HEK293 (cell line): ENCODE results near the gene TFEC.

Experiments
- CTCF ChIA-PET: fragments of 350-600 bp; formaldehyde crosslinking; extraction: SDS; loops from one replicate; lab custom pipeline; 2021; ENCODE audit warnings: antibody characterized with exemption; lab: Yijun Ruan, JAX
- POLR2A ChIA-PET: fragments of 300-600 bp; formaldehyde crosslinking; extraction: SDS; loops from one replicate; lab custom pipeline; 2020; ENCODE audit warnings: antibody characterized with exemption, inconsistent platforms; lab: Yijun Ruan, JAX
- H3K27ac ChIP-seq: fragments of 200-500 bp; sonication (Bioruptor generic); 2 replicates; pipeline ENCODE4 v1.5.1; 2014; ENCODE audit warnings: low read depth, low read length, control low read depth, inconsistent platforms; ENCODE audit errors: extremely low read depth
- H3K36me3 ChIP-seq, 2 experiments: fragments of 200-500 bp in 1 of 2; sonication (Bioruptor generic) in 1 of 2; 1 replicate in 1 of 2; 2 replicates in 1 of 2; pipeline ENCODE4 v1.5.1; 2014 to 2017; ENCODE audit warnings: inconsistent platforms in 2 of 2, low read length in 2 of 2; ENCODE audit not compliant: control insufficient read depth in 2 of 2, insufficient read depth in 1 of 2
- H3K4me1 ChIP-seq: fragments of 200-500 bp; sonication (Bioruptor generic); 2 replicates; pipeline ENCODE4 v1.5.1; 2014; ENCODE audit warnings: mild to moderate bottlenecking, low read length, inconsistent platforms; ENCODE audit not compliant: control insufficient read depth, insufficient read depth
- H3K4me3 ChIP-seq: 2 replicates; pipeline ENCODE4 v1.5.1; 2011; ENCODE audit warnings: low read depth, mild to moderate bottlenecking, control low read depth, low read length, moderate library complexity
- H3K9me3 ChIP-seq: fragments of 200-500 bp; sonication (Bioruptor generic); 2 replicates; pipeline ENCODE4 v1.5.1; 2014; ENCODE audit warnings: low read depth, low read length, inconsistent platforms; ENCODE audit not compliant: control insufficient read depth, insufficient read depth
- REPIN1 ChIP-seq: fragments of 450-650 bp; formaldehyde crosslinking; IDR thresholded peaks from 2 replicates; pipeline ENCODE4 v1.5.1; 2017; ENCODE audit warnings: missing biosample characterization, missing genetic modification characterization, low read depth
- SP3 ChIP-seq: fragments of 450-650 bp; formaldehyde crosslinking; IDR thresholded peaks from 2 replicates; pipeline ENCODE4 v1.5.1; 2016; ENCODE audit warnings: missing biosample characterization, missing genetic modification characterization
- YY2 ChIP-seq: fragments of 450-650 bp; formaldehyde crosslinking; IDR thresholded peaks from 2 replicates; pipeline ENCODE4 v1.5.1; 2016; ENCODE audit warnings: missing biosample characterization, missing genetic modification characterization
- ZNF112 ChIP-seq: fragments of 450-650 bp; formaldehyde crosslinking; IDR thresholded peaks from 2 replicates; pipeline ENCODE4 v1.5.0; 2017; ENCODE audit warnings: missing biosample characterization, missing genetic modification characterization
- ZNF146 ChIP-seq: fragments of 450-650 bp; formaldehyde crosslinking; IDR thresholded peaks from 2 replicates; pipeline ENCODE4 v1.5.1; 2016; ENCODE audit warnings: missing biosample characterization, missing genetic modification characterization
- ZNF155 ChIP-seq: fragments of 450-650 bp; formaldehyde crosslinking; IDR thresholded peaks from 2 replicates; pipeline ENCODE4 v1.5.1; 2016; ENCODE audit warnings: missing biosample characterization, missing genetic modification characterization
- ZNF221 ChIP-seq: fragments of 450-650 bp; formaldehyde crosslinking; IDR thresholded peaks from 2 replicates; pipeline ENCODE4 v1.5.1; 2017; ENCODE audit warnings: missing biosample characterization, missing genetic modification characterization, borderline replicate concordance
- ZNF24 ChIP-seq: fragments of 450-650 bp; formaldehyde crosslinking; IDR thresholded peaks from 2 replicates; pipeline ENCODE4 v1.5.1; 2016; ENCODE audit warnings: missing biosample characterization, missing genetic modification characterization
- ZNF266 ChIP-seq: fragments of 450-650 bp; formaldehyde crosslinking; IDR thresholded peaks from 2 replicates; pipeline ENCODE4 v1.5.1; 2016; ENCODE audit warnings: missing biosample characterization, missing genetic modification characterization, low read depth
- ZNF341 ChIP-seq: fragments of 450-650 bp; formaldehyde crosslinking; IDR thresholded peaks from 2 replicates; pipeline ENCODE4; 2016; ENCODE audit warnings: low read depth, missing biosample characterization, missing genetic modification characterization
- ZNF571 ChIP-seq: fragments of 450-650 bp; formaldehyde crosslinking; IDR thresholded peaks from 2 replicates; pipeline ENCODE4 v1.5.0; 2017; ENCODE audit warnings: missing biosample characterization, missing genetic modification characterization
- ZNF664 ChIP-seq: fragments of 450-650 bp; formaldehyde crosslinking; IDR thresholded peaks from 2 replicates; pipeline ENCODE4 v1.5.1; 2016; ENCODE audit warnings: missing biosample characterization, missing genetic modification characterization
- ZNF707 ChIP-seq: fragments of 450-650 bp; formaldehyde crosslinking; IDR thresholded peaks from 2 replicates; pipeline ENCODE4 v1.5.1; 2016; ENCODE audit warnings: missing biosample characterization, missing genetic modification characterization
- ZNF76 ChIP-seq: fragments of 450-650 bp; formaldehyde crosslinking; IDR thresholded peaks from 2 replicates; pipeline ENCODE4; 2016; ENCODE audit warnings: low read depth, missing biosample characterization, missing genetic modification characterization, borderline replicate concordance
- ZNF785 ChIP-seq: fragments of 450-650 bp; formaldehyde crosslinking; IDR thresholded peaks from 2 replicates; pipeline ENCODE4 v1.5.1; 2016; ENCODE audit warnings: missing biosample characterization, missing genetic modification characterization
- ZNF792 ChIP-seq: fragments of 450-650 bp; formaldehyde crosslinking; IDR thresholded peaks from 2 replicates; pipeline ENCODE4 v1.5.1; 2016; ENCODE audit warnings: missing biosample characterization, missing genetic modification characterization
- TF ChIP-seq, protein P1 (sequence below): fragments of 450-650 bp; formaldehyde crosslinking; IDR thresholded peaks from 2 replicates; pipeline ENCODE4 v1.5.1; 2016; ENCODE audit warnings: missing biosample characterization, missing genetic modification characterization
- TF ChIP-seq, protein P2 (sequence below): fragments of 450-650 bp; formaldehyde crosslinking; IDR thresholded peaks from 2 replicates; pipeline ENCODE4 v1.5.1; 2017; ENCODE audit warnings: missing biosample characterization, missing genetic modification characterization
- TF ChIP-seq, protein P3 (sequence below): fragments of 450-650 bp; formaldehyde crosslinking; IDR thresholded peaks from 2 replicates; pipeline ENCODE4 v1.5.1; 2016; ENCODE audit warnings: missing biosample characterization, missing genetic modification characterization, low read depth
- TF ChIP-seq, protein P4 (sequence below): fragments of 450-650 bp; formaldehyde crosslinking; IDR thresholded peaks from 2 replicates; pipeline ENCODE4 v1.5.1; 2016; ENCODE audit warnings: missing biosample characterization, missing genetic modification characterization

TFEC gene

DNA sequence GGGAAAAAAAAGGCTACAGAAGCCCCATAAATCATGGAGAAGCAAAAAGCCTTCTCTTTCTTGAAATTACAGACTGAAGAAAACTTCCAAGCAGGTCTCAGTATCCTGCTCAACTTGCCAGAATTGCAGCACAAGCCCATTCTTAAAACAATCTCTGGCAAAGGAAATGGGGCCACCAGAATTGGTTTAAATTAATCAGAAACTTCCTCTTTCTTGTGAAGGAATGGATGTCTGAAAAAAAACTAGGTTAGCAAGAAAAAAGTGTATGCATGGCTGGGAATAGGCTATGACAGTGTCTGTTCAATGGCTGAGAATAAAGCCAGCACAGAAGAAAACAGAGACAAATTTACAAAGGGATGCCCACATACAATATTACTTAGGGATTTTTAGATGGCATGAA is 59.1 kb downstream of the TFEC start (continued):
- TF ChIP-seq ZNF155 (tag by site-specific recombination) = no peak
- TF ChIP-seq ZNF571 (tag by site-specific recombination) = no peak
- TF ChIP-seq REPIN1 (tag by site-specific recombination) = no peak
- TF ChIP-seq ZNF146 (tag by site-specific recombination) = no peak
- TF ChIP-seq, protein P1, sequence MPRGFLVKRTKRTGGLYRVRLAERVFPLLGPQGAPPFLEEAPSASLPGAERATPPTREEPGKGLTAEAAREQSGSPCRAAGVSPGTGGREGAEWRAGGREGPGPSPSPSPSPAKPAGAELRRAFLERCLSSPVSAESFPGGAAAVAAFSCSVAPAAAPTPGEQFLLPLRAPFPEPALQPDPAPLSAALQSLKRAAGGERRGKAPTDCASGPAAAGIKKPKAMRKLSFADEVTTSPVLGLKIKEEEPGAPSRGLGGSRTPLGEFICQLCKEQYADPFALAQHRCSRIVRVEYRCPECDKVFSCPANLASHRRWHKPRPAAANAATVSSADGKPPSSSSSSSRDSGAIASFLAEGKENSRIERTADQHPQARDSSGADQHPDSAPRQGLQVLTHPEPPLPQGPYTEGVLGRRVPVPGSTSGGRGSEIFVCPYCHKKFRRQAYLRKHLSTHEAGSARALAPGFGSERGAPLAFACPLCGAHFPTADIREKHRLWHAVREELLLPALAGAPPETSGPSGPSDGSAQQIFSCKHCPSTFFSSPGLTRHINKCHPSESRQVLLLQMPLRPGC (tag by site-specific recombination) = no peak
- TF ChIP-seq ZNF76 (tag by site-specific recombination) = no peak
- no peak for TF ChIP-seq ZNF266 (tag by site-specific recombination)
- TF ChIP-seq ZNF24 = no peak

DNA sequence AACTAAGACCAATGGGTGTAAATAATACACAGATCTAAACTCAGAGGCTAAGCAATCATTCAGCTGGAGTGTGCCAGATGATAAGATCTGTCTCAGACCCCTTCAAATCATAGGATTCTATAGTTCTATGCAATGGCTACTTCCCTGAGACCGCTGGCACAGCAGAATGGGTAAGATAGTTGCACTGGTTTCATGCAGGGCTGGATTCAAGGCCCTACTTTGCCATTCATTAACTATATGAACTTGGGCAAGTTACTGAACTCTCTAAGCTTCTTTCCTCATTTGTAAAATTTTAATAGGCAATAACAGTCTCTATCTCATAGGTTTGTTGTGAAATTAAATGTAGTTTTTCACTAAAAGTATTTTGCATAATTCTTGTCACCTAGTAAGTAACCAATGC is 62.0 kb downstream of the TFEC start:
- POLR2A ChIA-PET = no interaction called here

DNA sequence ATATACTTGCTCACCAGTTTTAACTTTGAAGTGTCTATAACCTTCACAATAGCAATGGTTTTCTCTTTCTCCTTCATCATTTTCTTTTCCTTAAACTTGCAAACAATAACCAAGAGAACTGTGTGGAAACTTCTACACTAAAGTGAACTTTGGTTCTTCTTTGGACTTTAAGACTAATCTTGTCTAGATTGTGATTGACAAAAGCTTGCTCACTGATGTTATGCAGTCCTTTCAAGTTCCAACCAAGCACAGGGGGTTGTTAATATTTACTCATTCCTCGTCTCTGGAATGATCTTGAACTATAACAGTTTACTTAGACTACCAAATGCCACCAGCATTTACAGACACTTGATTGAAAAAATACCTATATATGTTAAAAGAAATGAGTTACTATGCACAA is 62.4 kb downstream of the TFEC start:
- POLR2A ChIA-PET = no interaction called here
- CTCF ChIA-PET = interaction anchor here (0.7 kb wide), 1 partner anchor 100 kb away, joined by 5 read pairs; no protein-coding TSS in a partner anchor
- Histone ChIP-seq H3K4me1 (no peaks in the 10 kb centered on the region), H3K36me3 (no peaks in the 10 kb centered on the region), H3K4me3 (no peak overlapping the region), H3K9me3 (no peaks in the 10 kb centered on the region), H3K27ac (no peak overlapping the region)
- no peak for TF ChIP-seq ZNF664
- no peak for TF ChIP-seq ZNF792
- TF ChIP-seq YY2 = no peak
- no peak for TF ChIP-seq SP3 (tag by site-specific recombination)
- TF ChIP-seq ZNF707 (tag by site-specific recombination) = no peak
- TF ChIP-seq ZNF785 (tag by site-specific recombination) = no peak
- TF ChIP-seq, protein P2, sequence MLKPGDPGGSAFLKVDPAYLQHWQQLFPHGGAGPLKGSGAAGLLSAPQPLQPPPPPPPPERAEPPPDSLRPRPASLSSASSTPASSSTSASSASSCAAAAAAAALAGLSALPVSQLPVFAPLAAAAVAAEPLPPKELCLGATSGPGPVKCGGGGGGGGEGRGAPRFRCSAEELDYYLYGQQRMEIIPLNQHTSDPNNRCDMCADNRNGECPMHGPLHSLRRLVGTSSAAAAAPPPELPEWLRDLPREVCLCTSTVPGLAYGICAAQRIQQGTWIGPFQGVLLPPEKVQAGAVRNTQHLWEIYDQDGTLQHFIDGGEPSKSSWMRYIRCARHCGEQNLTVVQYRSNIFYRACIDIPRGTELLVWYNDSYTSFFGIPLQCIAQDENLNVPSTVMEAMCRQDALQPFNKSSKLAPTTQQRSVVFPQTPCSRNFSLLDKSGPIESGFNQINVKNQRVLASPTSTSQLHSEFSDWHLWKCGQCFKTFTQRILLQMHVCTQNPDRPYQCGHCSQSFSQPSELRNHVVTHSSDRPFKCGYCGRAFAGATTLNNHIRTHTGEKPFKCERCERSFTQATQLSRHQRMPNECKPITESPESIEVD (tag by site-specific recombination) = no peak
- no peak for TF ChIP-seq ZNF112 (tag by site-specific recombination)
- TF ChIP-seq ZNF341 (tag by site-specific recombination) = no peak
- TF ChIP-seq, protein P3, sequence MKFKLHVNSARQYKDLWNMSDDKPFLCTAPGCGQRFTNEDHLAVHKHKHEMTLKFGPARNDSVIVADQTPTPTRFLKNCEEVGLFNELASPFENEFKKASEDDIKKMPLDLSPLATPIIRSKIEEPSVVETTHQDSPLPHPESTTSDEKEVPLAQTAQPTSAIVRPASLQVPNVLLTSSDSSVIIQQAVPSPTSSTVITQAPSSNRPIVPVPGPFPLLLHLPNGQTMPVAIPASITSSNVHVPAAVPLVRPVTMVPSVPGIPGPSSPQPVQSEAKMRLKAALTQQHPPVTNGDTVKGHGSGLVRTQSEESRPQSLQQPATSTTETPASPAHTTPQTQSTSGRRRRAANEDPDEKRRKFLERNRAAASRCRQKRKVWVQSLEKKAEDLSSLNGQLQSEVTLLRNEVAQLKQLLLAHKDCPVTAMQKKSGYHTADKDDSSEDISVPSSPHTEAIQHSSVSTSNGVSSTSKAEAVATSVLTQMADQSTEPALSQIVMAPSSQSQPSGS = no peak
- TF ChIP-seq, protein P4, sequence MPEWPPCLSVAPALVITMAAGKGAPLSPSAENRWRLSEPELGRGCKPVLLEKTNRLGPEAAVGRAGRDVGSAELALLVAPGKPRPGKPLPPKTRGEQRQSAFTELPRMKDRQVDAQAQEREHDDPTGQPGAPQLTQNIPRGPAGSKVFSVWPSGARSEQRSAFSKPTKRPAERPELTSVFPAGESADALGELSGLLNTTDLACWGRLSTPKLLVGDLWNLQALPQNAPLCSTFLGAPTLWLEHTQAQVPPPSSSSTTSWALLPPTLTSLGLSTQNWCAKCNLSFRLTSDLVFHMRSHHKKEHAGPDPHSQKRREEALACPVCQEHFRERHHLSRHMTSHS (tag by site-specific recombination) = no peak

More for the DNA sequence above, 62.0 kb downstream of the TFEC start:
- CTCF ChIA-PET = interaction anchor here (0.7 kb wide), 1 partner anchor 99 kb away, joined by 5 read pairs; no protein-coding TSS in a partner anchor
- no peaks in the 10 kb centered on the region for H3K9me3 ChIP-seq
- H3K4me3 ChIP-seq = no peak overlapping the region
- H3K27ac ChIP-seq = no peak overlapping the region
- H3K4me1 ChIP-seq = no peaks in the 10 kb centered on the region
- no peaks in the 10 kb centered on the region for H3K36me3 ChIP-seq
- TF ChIP-seq ZNF266 (tag by site-specific recombination) (no peak), ZNF221 (tag by site-specific recombination) (no peak)
- TF ChIP-seq, all 188 proteins: peak for 0
